SU-DHL-6 (cell line): ENCODE results near the gene TFF1.

Experiments used
- H2AFZ ChIP-seq: fragments of 200-600 bp; sonication (generic); 2 replicates; pipeline ENCODE4 v1.6.1; 2014; ENCODE audit warnings: low read depth, mild to moderate bottlenecking, moderate library complexity, mixed read lengths, antibody characterized with exemption, low read length; ENCODE audit not compliant: severe bottlenecking
- H3F3A ChIP-seq: fragments of 200-600 bp; shearing (Covaris generic); 2 replicates; pipeline ENCODE4 v1.6.0; 2016; ENCODE audit warnings: antibody characterized with exemption, mild to moderate bottlenecking; ENCODE audit not compliant: insufficient read depth
- H3K27ac ChIP-seq: fragments of 200-600 bp; sonication (generic); 2 replicates; pipeline ENCODE4 v1.5.1; 2016; ENCODE audit warnings: low read depth, mild to moderate bottlenecking, low read length, moderate library complexity, mixed read lengths
- H3K27me3 ChIP-seq: fragments of 200-600 bp; sonication (generic), shearing (Covaris generic); 2 replicates; pipeline ENCODE4 v1.6.0; 2014; ENCODE audit warnings: mild to moderate bottlenecking, low read length
- H3K36me3 ChIP-seq: fragments of 200-600 bp; sonication (generic); 2 replicates; pipeline ENCODE4 v1.6.1; 2014; ENCODE audit warnings: mild to moderate bottlenecking, low read length, mixed read lengths
- H3K4me2 ChIP-seq: fragments of 300-600, 200-600 bp; shearing (Covaris generic), sonication (generic); 2 replicates; pipeline ENCODE4 v1.6.0; 2014; ENCODE audit warnings: low read length, low read depth, mild to moderate bottlenecking; ENCODE audit not compliant: poor library complexity, severe bottlenecking
- H3K4me3 ChIP-seq: fragments of 200-600 bp; sonication (generic); 2 replicates; pipeline ENCODE4 v1.5.1; 2014; ENCODE audit warnings: antibody characterized with exemption, low read length, mild to moderate bottlenecking, mixed read lengths; ENCODE audit not compliant: insufficient read depth, poor library complexity, severe bottlenecking
- H3K79me2 ChIP-seq: fragments of 200-600 bp; sonication (generic); 2 replicates; pipeline ENCODE4 v1.6.1; 2014; ENCODE audit warnings: mild to moderate bottlenecking, low read length, moderate library complexity; ENCODE audit not compliant: insufficient read depth
- H3K9ac ChIP-seq: fragments of 200-600 bp; sonication (generic); 2 replicates; pipeline ENCODE4 v1.7.0; 2014; ENCODE audit warnings: mild to moderate bottlenecking, low read length
- H3K9me2 ChIP-seq: fragments of 200-600 bp; sonication (generic); replicated peaks from 2 replicates; pipeline ENCODE4 v1.6.1; 2014; ENCODE audit warnings: low read length; ENCODE audit not compliant: insufficient read depth
- H3K9me3 ChIP-seq: fragments of 200-600 bp; sonication (generic); 2 replicates; pipeline ENCODE4 v1.6.1; 2014; ENCODE audit warnings: low read length, mixed read lengths; ENCODE audit not compliant: insufficient read depth
- H4K20me1 ChIP-seq: fragments of 200-600 bp; sonication (generic); 2 replicates; pipeline ENCODE4 v1.6.1; 2014; ENCODE audit warnings: low read depth, mild to moderate bottlenecking, antibody characterized with exemption, low read length, moderate library complexity, mixed read lengths
- CTCF ChIP-seq: fragments of 200-600 bp; sonication (generic); IDR thresholded peaks from one replicate; pipeline ENCODE4 v1.5.1; 2017; ENCODE audit warnings: antibody characterized with exemption, mild to moderate bottlenecking, low read length, moderate library complexity; ENCODE audit not compliant: insufficient read depth, poor library complexity, severe bottlenecking
- EZH2phosphoT487 ChIP-seq: fragments of 200-600 bp; sonication (generic), shearing (Covaris generic); conservative IDR thresholded peaks from 2 replicates; pipeline ENCODE4 v1.6.1; 2018; ENCODE audit warnings: mild to moderate bottlenecking, antibody characterized with exemption, low read length, moderate library complexity, mixed read lengths

The TFF1 gene

GRCh38 chr21:42407476-42407875, 41.1 kb upstream of the TFF1 start:
- Histone ChIP-seq H3K27ac (no peak overlapping the region), H4K20me1 (no peaks in the 10 kb centered on the region), H3K4me2 (no peak overlapping the region), H3K27me3 (no peaks in the 10 kb centered on the region), H3K9ac (no peak overlapping the region), H3K79me2 (no peaks in the 10 kb centered on the region), H2AFZ (no peak overlapping the region), H3K9me3 (no peaks in the 10 kb centered on the region), H3K36me3 (no peaks in the 10 kb centered on the region), H3F3A (no peaks in the 10 kb centered on the region), H3K9me2 (no peaks in the 10 kb centered on the region), H3K4me3 (no peak overlapping the region)
- TF ChIP-seq CTCF (no peak), EZH2phosphoT487 (no peak)

GRCh38 chr21:42406866-42407265, 40.5 kb upstream of the TFF1 start:
- H3K36me3 ChIP-seq = no peaks in the 10 kb centered on the region
- no peak overlapping the region for H3K4me3 ChIP-seq
- H3K4me2 ChIP-seq = no peak overlapping the region
- no peaks in the 10 kb centered on the region for H3K9me2 ChIP-seq
- H3K79me2 ChIP-seq = no peaks in the 10 kb centered on the region
- no peaks in the 10 kb centered on the region for H3K27me3 ChIP-seq
- no peaks in the 10 kb centered on the region for H3K9me3 ChIP-seq
- TF ChIP-seq CTCF = no peak
- no peak for TF ChIP-seq EZH2phosphoT487
- no peak overlapping the region for H3K27ac ChIP-seq
- H2AFZ ChIP-seq = no peak overlapping the region
- H3K9ac ChIP-seq = no peak overlapping the region
- H3F3A ChIP-seq = no peaks in the 10 kb centered on the region
- no peaks in the 10 kb centered on the region for H4K20me1 ChIP-seq

GRCh38 chr21:42406201-42406621, 39.9 kb upstream of the TFF1 start:
- H3K9me2 ChIP-seq = no peaks in the 10 kb centered on the region
- no peak overlapping the region for H3K9ac ChIP-seq
- H3K27me3 ChIP-seq = no peaks in the 10 kb centered on the region
- no peak overlapping the region for H3K4me2 ChIP-seq
- no peaks in the 10 kb centered on the region for H3F3A ChIP-seq
- no peaks in the 10 kb centered on the region for H4K20me1 ChIP-seq
- TF ChIP-seq CTCF (no peak), EZH2phosphoT487 (no peak)
- peaks cover 5% of the 10 kb centered on the region; the same call in 1 of the 2 replicates for H3K9me3 ChIP-seq
- no peak overlapping the region for H2AFZ ChIP-seq
- no peaks in the 10 kb centered on the region for H3K79me2 ChIP-seq
- no peak overlapping the region for H3K27ac ChIP-seq
- H3K4me3 ChIP-seq = no peak overlapping the region
- no peaks in the 10 kb centered on the region for H3K36me3 ChIP-seq
